ENCODE measurements around the gene CBLB. TPM values are rescaled to one million over a fixed set of nuclear protein-coding genes. Genes with fewer than 3 reads are reported as not detected.

CBLB gene
- total and polyA plus RNA-seq, 2 experiments from 2014 or later, result 20.5 to 47.7 TPM

GRCh38 chr3:105863608-105864007 is 5.2 kb downstream of the CBLB start (continued):
- no peak for TF ChIP-seq ZNF114 (CRISPR knock-in tag; IDR thresholded peaks at IDR 0.05)
- no peak for TF ChIP-seq CREB1 (CRISPR knock-in tag; IDR thresholded peaks at IDR 0.05; ENCODE audit: low read depth)
- TF ChIP-seq, protein P1, sequence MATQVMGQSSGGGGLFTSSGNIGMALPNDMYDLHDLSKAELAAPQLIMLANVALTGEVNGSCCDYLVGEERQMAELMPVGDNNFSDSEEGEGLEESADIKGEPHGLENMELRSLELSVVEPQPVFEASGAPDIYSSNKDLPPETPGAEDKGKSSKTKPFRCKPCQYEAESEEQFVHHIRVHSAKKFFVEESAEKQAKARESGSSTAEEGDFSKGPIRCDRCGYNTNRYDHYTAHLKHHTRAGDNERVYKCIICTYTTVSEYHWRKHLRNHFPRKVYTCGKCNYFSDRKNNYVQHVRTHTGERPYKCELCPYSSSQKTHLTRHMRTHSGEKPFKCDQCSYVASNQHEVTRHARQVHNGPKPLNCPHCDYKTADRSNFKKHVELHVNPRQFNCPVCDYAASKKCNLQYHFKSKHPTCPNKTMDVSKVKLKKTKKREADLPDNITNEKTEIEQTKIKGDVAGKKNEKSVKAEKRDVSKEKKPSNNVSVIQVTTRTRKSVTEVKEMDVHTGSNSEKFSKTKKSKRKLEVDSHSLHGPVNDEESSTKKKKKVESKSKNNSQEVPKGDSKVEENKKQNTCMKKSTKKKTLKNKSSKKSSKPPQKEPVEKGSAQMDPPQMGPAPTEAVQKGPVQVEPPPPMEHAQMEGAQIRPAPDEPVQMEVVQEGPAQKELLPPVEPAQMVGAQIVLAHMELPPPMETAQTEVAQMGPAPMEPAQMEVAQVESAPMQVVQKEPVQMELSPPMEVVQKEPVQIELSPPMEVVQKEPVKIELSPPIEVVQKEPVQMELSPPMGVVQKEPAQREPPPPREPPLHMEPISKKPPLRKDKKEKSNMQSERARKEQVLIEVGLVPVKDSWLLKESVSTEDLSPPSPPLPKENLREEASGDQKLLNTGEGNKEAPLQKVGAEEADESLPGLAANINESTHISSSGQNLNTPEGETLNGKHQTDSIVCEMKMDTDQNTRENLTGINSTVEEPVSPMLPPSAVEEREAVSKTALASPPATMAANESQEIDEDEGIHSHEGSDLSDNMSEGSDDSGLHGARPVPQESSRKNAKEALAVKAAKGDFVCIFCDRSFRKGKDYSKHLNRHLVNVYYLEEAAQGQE (IDR thresholded peaks at IDR 0.05; ENCODE audit: unreplicated experiment), result no peak

- H3K27ac Mint-ChIP-seq, result no peak overlapping the region
- Histone ChIP-seq H4K20me1 (replicated peaks; ENCODE audit: insufficient read depth) (no peaks in the 10 kb centered on the region), H3K4me2 (no peak overlapping the region), H3K9me2 (ENCODE audit: insufficient read depth) (no peaks in the 10 kb centered on the region), H3K27ac (ENCODE audit: low read depth) (no peak overlapping the region), H3K36me3 (ENCODE audit: insufficient read depth) (no peaks in the 10 kb centered on the region), H3K4me1 (ENCODE audit: insufficient read depth) (peaks cover 16% of the 10 kb centered on the region), H3K4me3 (no peak overlapping the region), H2AFZ (no peak overlapping the region), H3F3A (replicated peaks; ENCODE audit: low read depth) (no peaks in the 10 kb centered on the region), H3K27me3 (ENCODE audit: insufficient read depth) (no peaks in the 10 kb centered on the region), H3K79me2 (replicated peaks; ENCODE audit: insufficient read depth) (peaks cover 94% of the 10 kb centered on the region)
- H3K27me3 Mint-ChIP-seq (ENCODE audit: insufficient read depth, low read depth, poor library complexity), result no peaks in the 10 kb centered on the region
- TF ChIP-seq ETS1 (IDR thresholded peaks at IDR 0.05) (no peak), CREB1 (CRISPR knock-in tag; IDR thresholded peaks at IDR 0.05; ENCODE audit: low read depth) (no peak), POLR2AphosphoS5 (IDR thresholded peaks at IDR 0.05; ENCODE audit: low read depth) (no peak), ZNF331 (CRISPR knock-in tag; IDR thresholded peaks at IDR 0.05; ENCODE audit: low read depth) (no peak), ZNF462 (CRISPR knock-in tag; IDR thresholded peaks at IDR 0.05) (no peak), EZH2phosphoT487 (IDR thresholded peaks at IDR 0.05; ENCODE audit: unreplicated experiment) (no peak), ZNF114 (CRISPR knock-in tag; IDR thresholded peaks at IDR 0.05) (no peak), STAT1 (IDR thresholded peaks at IDR 0.05; ENCODE audit: unreplicated experiment) (no peak), JUNB (IDR thresholded peaks at IDR 0.05; ENCODE audit: unreplicated experiment) (no peak), EZH2 (IDR thresholded peaks at IDR 0.05; ENCODE audit: low read depth, unreplicated experiment) (no peak), NANOG (IDR thresholded peaks at IDR 0.05; ENCODE audit: borderline replicate concordance) (no peak)
- no peak for DNase-seq (ENCODE audit: low spot score)
- no peak for ATAC-seq
- H3K4me1 Mint-ChIP-seq, result peaks cover 17% of the 10 kb centered on the region; the same call in 2 of the 3 replicates
- peaks cover 16% of the 10 kb centered on the region; the same call in 2 of the 3 replicates for H3K36me3 Mint-ChIP-seq (ENCODE audit: low read depth)
- no peaks in the 10 kb centered on the region for H3K9me3 Mint-ChIP-seq
- H3K4me3 Mint-ChIP-seq, result no peak overlapping the region
Measured at GRCh38 chr3:105862217-105862616, 6.6 kb downstream of the CBLB start.

Data from GM23338 (cell line).